Measurements from ENCODE around the gene PRLH. TPM values are rescaled to one million over a fixed set of nuclear protein-coding genes. Genes with fewer than 3 reads are reported as not detected.

PRLH gene
- total and polyA plus RNA-seq, 8 donors = not detected

DNA sequence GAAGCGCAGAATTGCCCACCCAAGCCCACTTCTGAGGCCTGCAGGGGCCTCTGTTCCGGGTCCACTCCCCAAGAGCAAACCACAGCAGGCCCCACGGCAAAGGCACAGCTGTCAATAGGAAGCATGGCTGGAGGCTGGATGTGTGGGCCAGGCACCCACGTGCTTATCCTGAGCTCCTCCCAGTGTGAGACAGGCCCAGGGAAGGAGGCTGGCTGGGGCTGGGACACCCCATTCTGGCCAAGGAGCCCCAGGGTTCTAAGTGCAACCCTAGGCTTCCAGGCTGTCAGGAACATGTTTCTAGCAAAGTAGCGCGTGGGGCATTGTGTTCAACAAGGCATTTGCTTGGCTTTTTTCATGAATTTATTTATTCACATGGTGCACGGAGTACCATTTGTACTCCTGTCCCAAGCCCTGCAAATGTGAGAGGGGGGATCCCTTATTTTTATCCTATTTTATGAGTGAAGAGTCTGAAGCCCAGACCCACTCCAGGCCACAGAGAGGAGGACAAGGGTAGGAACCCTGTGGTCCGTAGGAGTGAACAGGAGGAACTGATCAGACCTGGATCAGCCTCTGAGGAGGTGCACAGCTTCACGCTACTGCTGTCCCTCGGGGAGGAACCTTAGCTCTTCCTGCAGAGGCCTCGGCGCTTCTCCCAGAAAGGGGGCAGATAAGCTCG lies 30.3 kb downstream of the PRLH start:
- ATAC-seq (no peak), DNase-seq (no peak)
- no peaks in the 10 kb centered on the region for H3K9me3 ChIP-seq
- peaks cover 10 to 19% of the 10 kb centered on the region in 2 donors for H3K4me1 ChIP-seq
- intact Hi-C loops (cut with DNase I) = no loop called here
- no peak overlapping the region for H3K4me3 ChIP-seq
- TF ChIP-seq, protein P1, sequence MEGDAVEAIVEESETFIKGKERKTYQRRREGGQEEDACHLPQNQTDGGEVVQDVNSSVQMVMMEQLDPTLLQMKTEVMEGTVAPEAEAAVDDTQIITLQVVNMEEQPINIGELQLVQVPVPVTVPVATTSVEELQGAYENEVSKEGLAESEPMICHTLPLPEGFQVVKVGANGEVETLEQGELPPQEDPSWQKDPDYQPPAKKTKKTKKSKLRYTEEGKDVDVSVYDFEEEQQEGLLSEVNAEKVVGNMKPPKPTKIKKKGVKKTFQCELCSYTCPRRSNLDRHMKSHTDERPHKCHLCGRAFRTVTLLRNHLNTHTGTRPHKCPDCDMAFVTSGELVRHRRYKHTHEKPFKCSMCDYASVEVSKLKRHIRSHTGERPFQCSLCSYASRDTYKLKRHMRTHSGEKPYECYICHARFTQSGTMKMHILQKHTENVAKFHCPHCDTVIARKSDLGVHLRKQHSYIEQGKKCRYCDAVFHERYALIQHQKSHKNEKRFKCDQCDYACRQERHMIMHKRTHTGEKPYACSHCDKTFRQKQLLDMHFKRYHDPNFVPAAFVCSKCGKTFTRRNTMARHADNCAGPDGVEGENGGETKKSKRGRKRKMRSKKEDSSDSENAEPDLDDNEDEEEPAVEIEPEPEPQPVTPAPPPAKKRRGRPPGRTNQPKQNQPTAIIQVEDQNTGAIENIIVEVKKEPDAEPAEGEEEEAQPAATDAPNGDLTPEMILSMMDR (IDR thresholded peaks at IDR 0.05) = no peak
- H3K36me3 ChIP-seq = no peaks in the 10 kb centered on the region
- H3K27ac ChIP-seq = no peak overlapping the region
- no peaks in the 10 kb centered on the region for H3K27me3 ChIP-seq

DNA sequence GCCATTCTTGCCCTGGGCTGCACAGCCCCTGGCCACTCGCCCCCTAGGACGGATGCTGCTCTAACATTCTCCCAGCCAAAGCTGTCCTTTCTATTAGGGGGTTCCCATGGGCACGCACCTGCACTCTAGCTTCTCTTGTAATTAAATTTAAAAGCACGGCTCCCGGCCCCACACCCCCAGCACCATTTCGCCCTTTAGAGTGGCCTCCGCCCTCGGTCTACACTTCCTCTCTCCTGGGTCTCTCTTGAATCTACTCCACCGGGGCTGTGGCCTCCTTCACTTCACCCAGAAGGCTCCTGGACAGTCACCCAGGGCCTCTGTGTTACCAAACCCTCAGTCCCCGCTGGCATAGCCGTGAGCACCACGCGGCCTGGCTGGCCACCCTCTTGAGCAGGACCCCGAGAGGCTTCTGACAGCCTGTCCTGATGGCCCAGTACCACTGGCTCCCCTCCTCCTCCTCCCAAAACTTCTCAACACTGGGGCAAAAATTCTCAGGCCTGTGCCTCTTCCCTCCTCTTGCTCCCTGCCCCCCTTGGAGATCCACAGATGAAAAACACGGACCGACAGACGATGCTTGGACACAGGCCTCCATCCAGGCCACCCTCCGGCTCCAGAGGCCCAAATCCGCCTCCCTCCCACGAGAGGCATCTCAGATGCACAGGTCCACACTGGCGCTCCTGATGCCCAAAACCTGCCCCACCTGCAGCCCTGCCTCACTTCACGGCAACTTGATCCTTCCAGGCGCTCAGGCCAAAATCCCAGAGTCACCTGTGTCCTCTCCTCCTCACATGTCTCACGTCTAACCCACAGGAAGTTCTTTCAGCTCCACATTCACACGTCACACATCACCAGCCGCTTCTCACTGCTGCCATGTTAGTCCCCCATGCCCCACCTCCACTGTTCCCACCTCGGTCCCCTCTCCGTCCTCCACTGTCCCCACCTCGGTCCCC lies 31.1 kb downstream of the PRLH start:
- no peak overlapping the region for H3K27ac ChIP-seq
- no peak overlapping the region for H3K4me3 ChIP-seq
- no peaks in the 10 kb centered on the region for H3K27me3 ChIP-seq
- H3K36me3 ChIP-seq = no peaks in the 10 kb centered on the region
- TF ChIP-seq, protein P1 (IDR thresholded peaks at IDR 0.05) = no peak
- no peaks in the 10 kb centered on the region for H3K9me3 ChIP-seq
- H3K4me1 ChIP-seq = peaks cover 10 to 15% of the 10 kb centered on the region in 2 donors
- intact Hi-C loops (cut with DNase I) = no loop called here
- ATAC-seq = no peak
- no peak for DNase-seq

DNA sequence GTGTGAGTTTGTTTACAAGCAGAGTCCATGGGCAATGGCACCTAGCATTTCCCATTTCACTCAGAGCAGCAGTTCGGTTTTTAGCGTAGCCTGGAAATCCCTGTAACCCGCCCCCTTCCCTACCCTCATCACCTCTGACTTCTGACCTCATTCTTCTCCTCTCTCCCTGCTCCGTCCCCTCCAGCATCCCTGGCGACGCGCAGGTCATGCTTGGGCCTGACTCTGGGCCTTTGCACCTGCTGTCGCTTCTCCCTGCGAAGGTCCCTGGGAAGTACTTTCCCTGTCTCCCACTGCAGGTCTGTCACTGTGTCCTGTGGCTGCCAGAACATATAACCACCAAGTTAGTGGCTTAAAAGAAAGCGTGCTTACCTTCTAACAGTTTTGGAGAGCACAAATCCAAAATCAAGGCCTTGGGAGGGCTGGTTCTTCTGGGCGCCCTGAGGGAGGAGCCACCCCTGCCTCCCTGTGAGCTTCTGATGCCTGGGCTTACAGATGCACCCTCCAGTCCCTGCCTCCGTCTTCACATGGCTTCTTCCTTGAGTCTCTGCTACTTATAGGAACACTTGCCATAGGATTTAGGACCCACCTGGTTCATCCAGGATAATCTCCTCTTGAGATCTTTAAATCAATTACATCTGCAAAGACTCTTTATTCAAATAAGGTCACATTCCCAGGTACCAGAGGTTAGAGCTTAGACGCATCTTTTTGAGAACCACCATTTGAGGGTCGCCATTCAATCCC lies 32.3 kb downstream of the PRLH start:
- DNase-seq = no peak
- Histone ChIP-seq H3K27ac (no peak overlapping the region), H3K36me3 (no peaks in the 10 kb centered on the region), H3K4me1 (peaks cover 10 to 23% of the 10 kb centered on the region in 2 donors), H3K4me3 (no peak overlapping the region), H3K27me3 (no peaks in the 10 kb centered on the region), H3K9me3 (no peaks in the 10 kb centered on the region)
- intact Hi-C loops (cut with DNase I) = no loop called here
- TF ChIP-seq, protein P1 (IDR thresholded peaks at IDR 0.05) = no peak
- ATAC-seq = no peak

DNA sequence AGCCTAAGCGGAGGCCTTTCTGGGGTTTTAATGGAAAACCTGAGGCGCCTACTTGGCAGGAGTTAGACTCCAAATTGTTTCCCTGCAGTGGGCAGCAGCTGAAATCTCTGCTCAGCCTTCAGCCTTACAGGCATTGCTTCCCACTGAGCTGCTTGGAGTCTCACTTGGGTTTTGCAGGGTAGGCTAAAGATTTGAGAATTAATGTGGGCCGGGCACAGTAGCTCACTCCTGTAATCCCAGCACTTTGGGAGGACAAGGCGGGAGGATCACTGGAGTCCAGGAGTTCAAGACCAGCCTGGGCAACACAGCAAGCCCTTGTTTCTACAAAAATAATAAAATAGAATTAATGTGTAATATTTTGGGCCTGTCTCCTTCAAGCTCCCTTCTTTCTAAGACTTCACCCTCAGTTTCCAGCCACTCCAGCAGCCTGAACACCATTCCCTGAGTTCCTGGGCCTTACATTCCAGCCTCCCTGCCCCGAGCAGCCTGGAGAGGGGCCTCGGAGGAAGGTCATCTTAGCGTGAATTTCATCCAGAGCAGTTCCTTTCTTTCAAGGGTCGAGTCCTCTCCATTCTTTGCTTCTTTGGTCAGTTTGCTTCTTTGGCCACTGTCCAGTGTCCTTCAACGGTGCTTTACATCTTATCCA lies 33.2 kb downstream of the PRLH start:
- no peaks in the 10 kb centered on the region for H3K36me3 ChIP-seq
- TF ChIP-seq, protein P1 (IDR thresholded peaks at IDR 0.05) = no peak
- DNase-seq (no peak), ATAC-seq (no peak)
- no peak overlapping the region for H3K4me3 ChIP-seq
- no peaks in the 10 kb centered on the region for H3K27me3 ChIP-seq
- H3K9me3 ChIP-seq = no peaks in the 10 kb centered on the region
- intact Hi-C loops (cut with DNase I) = no loop called here
- peaks cover 7 to 25% of the 10 kb centered on the region in 2 donors for H3K4me1 ChIP-seq
- H3K27ac ChIP-seq = peak overlapping the region; percentile 16 to 18
